H1 (cell line): ENCODE measurements around the gene HIC1.

Experiments
- CTCF ChIP-seq, 3 experiments: IDR thresholded peaks; 1 replicate in 2 of 3; 2 replicates in 1 of 3; pipeline versions ENCODE4 v1.5.1 to v1.6.1; 2011; ENCODE audit warnings: low read length in 3 of 3, mild to moderate bottlenecking in 3 of 3, inconsistent platforms in 2 of 3, low read depth in 1 of 3, moderate library complexity in 1 of 3; ENCODE audit not compliant: insufficient read depth in 1 of 3; ENCODE audit errors: control extremely low read depth in 1 of 3
- SIN3A ChIP-seq, 2 experiments: IDR thresholded peaks in 1 of 2; conservative IDR thresholded peaks in 1 of 2; 2 replicates each; pipeline ENCODE4 v1.6.1; 2011 to 2012; ENCODE audit warnings: low read length in 2 of 2, improper control_type of control experiment in 1 of 2, low read depth in 1 of 2, mild to moderate bottlenecking in 1 of 2

GRCh38 chr17:2105663-2106062, 50.8 kb downstream of the HIC1 start:
- no peak for TF ChIP-seq CTCF (IDR thresholded peaks at IDR 0.05; ENCODE audit: control extremely low read depth in 1 of 3, insufficient read depth in 1 of 3, low read depth in 1 of 3, low read length in 3 of 3)
- TF ChIP-seq SIN3A (conservative IDR thresholded peaks at IDR 0.05 in 1 of 2, IDR thresholded peaks at IDR 0.05 in 1 of 2; ENCODE audit: low read depth in 1 of 2, low read length in 2 of 2), result no peak
